Right renal cortex interstitium (tissue), 3 donors: ENCODE measurements around the gene M1AP. TPM values are rescaled to one million over a fixed set of nuclear protein-coding genes. Genes with fewer than 3 reads are reported as not detected.

Source experiments
- DNase-seq, 3 donors: peaks; one replicate each; pipeline ENCODE4 v3.0.0-alpha.2; 2013; ENCODE audit warnings: low read depth in 3 of 3, low spot score in 2 of 3
- polyA plus RNA-seq, 3 donors: library from polyadenylated mRNA; unstranded; fragments of 120-200 nt; gene quantifications; one replicate each; pipeline ENCODE4 v1.2.1, GENCODE V29; 2013; ENCODE audit not compliant: insufficient read length in 3 of 3

The M1AP gene
- polyA plus RNA-seq, 3 donors: 0.57 to 0.72 (median 0.71) TPM

DNA sequence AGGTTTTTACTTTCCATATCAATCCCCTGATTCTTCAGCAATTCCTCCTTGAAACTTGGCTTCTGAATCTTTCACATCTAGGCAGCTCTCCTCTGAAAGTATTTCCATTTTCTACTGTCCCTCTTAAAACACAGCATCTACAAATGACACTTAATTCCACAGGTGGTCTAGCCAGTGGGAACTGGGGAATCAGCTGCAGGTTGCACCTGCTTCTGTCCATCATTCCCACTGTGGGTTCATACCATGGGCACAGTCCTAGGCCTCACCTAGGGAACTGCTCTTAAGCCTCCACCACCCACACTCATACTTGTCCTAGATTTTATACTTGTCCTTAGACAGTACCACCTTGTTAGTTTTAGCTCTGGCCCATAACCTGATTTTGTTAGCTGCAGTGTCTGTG lies 96.6 kb downstream of the M1AP start:
- no peak for DNase-seq

DNA sequence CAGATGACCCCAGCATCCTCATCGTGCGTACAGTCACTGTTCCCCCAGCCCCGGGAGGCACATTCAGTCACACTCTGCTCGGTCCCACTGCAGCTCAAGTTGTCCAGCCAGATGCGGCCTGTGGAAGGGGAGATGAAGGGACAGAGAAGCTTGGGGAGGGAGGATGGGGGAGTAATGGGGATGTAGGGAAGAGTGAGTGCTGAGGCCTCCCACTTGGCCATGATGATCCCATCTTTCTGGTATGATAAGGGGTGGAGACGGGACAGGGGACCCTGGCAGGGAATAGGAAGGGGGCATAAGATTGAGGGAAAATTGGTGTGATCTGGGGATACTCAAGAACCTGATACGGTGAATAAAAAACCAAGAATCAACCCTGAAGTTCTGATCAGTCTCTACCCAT lies 97.9 kb downstream of the M1AP start:
- no peak for DNase-seq

DNA sequence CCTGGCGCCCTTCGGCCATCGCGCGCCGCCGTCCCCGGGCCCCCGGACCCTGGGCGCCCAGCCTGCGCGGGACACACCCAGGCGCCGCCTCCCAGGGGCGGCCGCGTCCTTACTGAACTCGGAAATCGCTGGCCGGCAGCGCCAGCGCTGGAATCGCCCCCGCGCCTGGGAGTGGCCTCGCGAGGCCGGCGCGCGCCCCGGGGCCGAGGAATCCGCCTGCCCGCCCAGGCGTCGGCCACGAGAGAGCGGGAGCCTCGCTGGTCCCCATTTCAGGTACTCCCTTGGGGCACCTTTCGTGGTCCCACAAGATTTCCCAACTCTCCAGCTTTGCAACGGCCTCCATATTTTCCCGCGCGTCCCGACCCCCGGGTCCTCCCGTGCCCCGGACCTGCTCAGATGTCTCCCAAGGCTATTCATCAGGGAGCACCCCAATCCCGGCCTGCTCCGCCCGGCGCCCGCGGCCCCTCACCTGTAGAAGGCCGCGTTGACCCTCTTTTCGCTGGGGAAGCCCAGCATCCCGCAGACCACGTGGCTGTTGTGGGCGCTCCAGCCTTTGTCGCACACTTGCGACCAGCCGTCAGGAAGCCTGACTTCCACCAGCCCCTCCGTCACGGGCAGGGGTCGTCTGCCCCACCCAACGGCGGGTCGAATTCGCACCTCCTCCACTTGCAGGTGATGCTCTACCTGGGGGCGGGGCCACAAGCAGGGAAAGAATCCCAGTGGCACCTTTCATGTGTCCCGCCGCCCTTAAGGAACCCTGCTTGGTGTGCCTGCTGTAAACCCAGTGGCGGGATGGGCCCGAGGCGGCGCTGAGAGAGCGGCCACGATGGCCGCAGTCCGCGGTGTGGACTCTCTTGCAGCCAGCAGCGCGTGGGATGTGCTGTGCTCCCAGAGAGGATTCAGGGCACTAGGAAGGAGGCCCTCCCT lies 99.0 kb downstream of the M1AP start:
- DNase-seq: no peak

DNA sequence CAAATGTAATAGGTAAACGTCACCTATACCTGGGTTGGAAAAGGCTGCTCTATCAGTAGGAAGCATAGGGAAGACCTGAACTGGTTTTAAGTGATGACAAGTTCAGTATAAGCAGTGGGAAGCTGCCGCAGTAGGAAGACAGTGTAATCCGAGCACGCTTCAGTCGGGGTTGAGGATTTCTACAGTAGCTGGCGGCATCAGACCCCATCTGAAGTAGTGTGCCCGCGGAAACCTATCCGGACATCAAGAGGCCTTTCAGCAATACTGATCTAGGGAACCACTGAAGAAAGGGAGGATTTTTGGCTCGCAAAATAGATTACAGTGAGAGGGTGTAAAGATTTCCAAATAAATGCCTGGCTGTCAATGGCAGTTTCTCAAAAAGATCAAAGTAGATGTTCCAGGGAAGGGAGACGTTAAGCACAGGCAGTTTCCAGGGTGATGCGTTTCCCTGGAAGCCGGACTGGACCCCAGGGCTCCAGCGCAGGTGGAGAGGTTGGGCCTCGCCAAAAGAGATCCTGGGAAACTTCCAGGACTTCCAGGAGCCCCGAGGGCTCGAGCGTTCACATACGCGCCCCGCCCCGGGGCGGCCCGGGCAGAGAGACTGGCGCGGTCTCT lies 99.7 kb downstream of the M1AP start:
- no peak for DNase-seq

DNA sequence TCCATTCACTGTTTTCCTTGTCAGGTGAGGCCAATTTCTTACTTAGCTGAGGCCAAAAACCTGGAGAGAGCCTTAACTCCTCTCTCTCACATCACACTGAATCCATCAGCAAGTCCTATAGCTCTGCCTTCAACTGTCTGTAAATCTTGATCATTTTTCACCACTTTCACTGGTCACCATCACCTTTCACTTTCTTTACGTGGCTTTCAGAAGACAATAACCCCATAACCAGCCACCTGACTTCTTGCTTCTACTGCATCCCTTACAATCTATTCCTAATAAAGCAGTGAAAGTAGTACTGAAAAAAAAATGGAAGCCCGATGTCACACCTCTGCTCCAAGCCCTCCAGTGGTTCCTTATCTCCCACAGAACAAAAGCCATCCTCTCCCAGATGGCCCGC lies 102.1 kb downstream of the M1AP start:
- no peak for DNase-seq

DNA sequence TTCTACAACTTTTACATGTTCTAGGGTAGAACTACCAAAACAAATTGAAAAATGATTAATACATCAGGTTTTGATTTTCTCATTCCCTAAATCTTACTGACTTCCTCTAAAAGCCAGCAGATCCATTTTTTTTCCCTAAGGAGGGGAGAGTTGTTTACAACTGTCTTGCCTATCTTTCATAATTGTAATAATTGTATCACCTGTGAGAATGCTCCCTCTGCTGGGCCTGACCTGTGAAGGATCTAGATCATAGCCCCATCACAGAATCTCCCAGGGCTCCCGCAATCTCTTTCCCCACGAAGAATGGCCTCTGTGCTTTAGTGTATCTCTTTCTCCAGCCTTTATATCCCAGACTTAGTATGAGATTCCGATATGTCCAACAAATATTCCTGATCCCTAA lies 103.5 kb downstream of the M1AP start:
- no peak for DNase-seq

DNA sequence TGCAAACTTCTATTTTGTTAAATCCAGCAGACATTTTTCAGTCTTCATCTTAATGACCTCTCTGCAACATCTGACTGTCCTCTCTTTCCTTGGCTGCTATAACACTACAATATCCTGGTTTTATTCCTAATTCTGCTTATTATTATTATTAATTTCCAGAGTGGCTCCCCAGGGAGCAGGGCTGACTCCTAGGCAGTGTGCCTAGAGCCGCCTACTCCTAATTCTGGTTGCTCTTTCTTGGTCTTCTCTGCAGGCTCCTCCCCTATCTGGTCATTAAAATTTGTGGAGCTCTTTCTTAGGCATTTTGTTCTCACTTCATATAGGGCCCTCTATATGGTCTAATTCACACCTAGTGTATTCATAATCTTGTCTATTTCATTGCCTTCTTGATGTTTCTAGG lies 105.2 kb downstream of the M1AP start:
- DNase-seq: no peak

DNA sequence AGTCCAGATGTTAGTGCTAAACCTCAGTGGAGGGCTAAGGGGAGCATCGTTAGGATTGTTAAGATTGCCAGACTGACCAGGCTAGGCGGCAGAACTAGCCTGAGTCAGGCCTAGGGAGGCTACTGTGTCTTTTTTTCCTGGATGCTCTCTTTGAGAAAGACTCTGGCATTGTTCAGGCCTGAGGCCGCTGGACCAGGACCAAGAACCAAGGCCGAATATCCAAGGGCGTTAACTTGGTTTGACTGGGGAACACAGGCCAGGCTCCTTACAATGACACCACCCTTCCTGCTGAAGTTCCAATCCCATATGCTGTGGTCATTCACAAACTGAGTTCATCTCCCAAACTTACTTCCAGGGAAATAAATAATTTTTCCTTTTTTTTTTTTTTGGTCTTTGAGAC lies 107.8 kb downstream of the M1AP start:
- DNase-seq: no peak

DNA sequence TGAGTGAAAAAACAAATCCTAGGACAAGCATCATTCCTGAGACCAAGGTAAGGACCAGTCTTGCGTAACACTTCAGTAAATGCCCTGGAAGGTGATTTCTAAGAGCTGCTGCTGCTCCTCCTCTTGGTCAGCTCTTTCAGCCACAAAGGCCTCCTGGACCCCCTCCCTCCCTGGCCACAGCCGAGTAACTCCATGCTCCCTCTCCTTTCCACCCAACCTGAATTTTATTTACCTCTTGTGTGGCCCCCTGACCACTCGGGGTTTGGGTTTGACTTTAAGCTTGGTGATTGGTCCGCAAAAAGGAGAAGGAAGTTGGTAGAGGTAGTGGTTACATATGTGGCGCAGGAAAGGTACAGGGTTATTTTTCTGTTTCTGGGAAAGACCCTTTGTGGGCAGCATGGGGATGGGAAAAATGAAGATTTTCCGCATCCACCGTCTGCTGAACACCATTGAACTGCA lies 109.2 kb downstream of the M1AP start:
- no peak for DNase-seq

DNA sequence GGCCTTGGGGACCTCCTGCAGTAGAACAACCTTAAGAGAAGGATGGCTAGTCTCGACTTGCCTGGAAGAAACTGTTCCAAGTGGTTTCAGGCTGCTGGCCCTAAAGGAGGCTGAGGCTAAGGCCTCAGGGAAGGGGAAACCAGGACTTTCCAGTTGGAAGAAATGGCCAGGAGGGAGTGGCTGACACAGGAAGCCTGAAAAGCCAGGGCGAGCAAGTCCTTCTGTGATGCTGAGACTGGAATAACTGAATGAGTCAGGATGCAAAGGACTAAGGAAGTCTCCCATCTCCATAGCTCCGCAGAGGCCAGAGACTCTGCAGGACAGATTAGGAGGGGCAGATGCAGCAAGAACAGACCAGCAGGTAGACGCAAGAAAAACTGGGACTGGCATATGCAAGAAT lies 111.0 kb downstream of the M1AP start:
- no peak for DNase-seq

DNA sequence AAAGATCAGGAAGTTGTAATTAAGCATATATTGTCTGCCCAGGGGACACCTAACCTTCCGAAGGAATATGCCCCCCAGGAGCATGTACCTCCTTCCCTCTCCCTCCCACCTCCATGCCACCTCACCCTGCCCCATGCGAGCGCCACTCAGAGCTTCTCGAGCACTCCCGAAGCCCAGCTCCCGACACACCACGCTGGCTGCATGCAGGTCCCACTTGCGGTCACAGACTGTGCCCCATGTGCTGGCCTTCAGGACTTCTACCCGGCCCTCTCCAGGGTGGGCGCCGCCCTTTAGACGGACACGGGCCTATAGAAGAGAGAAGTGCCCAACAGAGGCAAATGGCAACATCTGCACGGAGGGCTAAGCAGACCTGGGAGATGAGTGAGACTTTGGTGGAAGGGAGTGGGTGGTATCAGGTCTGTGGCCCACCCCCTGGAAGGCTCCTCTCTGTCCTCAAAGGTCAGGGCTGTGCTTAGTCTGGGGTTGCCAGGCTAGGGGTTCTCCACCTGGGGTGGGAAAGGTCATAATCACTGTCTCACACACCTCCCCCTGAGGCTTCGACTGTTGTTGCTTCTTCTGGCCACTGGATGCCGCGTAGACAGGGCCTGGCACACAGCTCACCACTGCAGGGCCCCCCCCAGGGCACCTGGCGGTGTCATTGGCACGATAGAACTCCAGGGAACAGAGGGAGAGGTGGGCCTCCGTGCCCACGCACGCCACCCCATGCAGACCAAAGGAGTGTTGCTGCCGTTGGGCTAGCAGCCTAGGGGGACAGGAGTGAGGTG lies 111.8 kb downstream of the M1AP start:
- DNase-seq: no peak

DNA sequence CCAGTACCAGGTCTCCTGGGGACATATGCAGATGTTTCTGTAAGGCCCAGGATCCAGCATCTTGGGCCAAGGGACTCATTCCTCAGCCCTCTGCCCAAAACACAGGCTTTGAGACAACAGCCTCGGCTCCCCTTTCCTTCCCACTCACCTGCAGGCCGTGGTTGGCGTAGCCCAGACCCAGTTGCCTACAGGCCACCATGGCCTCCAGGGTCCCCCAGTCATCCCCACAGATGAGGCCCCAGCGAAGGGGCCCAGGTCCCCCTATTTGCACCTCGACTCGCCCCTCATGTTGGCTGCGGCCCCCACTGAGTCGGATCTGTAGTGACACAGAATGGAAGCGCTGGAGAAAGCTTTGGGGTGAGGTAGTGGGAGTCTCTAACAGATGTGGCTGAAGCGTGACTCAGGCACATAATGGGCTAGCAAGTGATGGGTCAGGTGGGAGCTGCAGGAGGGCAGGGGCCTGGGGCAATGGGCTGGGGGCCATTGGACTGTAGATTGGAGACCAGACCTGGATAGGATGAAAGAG lies 112.6 kb downstream of the M1AP start:
- DNase-seq: no peak

DNA sequence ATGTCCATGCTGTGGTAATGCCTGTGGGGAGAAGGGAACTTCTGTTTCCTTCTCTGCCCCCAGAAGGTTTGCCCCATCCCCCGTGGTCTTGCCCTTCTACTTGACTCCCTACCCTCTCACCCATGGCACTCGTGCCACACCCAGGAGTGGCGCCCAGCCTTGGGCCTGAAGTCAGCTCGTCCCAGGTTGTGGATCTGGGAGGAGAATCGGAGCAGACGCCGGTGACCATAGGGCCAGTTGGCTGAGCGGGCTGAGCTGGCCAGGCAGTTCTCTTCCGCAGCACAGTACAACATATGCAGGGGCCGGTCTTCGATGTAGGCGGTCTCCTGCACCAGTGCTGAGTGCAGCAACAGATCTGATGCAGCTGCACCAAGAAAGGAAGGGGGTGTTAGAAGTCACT lies 113.7 kb downstream of the M1AP start:
- no peak for DNase-seq

DNA sequence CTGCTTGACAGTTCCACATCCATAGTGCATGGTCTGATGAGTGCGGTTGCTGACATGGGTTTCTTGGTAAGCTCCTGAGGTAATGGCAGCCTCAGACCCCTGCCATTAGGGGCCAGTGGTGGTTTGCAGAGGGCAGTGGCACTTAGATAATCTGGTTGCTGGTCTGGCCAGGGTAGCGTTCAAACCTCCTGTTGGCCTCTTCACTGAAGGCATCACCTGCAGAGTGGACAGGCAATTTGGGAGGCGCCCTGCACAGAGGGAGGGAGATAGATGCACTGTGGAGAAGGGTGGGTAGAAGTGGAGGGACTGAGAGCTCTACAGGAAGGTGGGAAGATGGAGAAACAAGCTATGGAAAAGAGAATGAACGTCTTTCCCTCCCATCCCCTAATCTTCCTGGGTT lies 114.7 kb downstream of the M1AP start:
- no peak for DNase-seq

DNA sequence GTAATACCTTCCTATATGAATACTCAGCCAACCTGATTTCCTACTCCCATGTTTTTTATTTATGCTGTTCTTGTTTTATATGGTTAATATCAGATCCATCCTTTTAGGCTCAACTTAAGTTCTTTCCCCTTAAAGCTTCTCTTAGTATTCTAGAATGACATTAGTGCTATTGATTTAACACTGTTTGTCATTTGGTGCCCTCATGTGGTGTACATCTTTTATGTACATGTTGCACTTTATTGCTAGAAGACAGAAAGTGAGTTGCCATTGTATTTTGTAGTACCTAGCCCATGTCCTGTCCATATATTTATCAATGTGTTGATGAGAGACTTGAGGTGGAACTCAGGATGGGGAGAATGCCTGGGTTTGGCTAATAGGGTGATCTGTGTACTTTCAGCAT lies 115.9 kb downstream of the M1AP start:
- no peak for DNase-seq

DNA sequence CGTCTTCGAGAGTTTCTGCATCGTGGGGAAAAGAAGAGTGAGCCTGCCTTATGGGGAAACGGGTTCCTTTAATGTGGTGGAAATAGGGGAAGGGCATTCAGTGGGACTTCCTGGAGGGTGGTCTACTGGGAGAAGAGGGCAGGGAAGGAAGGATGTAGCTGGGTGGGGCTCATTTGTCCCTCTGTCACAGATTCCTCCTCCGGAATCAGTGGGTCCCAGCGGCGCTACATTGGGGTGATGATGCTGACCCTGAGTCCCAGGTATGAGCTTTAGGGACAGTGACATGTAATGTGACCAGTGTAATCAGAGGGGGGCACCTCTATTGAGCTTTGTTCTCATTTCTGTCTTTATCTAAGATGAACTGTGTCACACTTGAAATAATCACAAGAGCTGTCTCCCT lies 116.5 kb downstream of the M1AP start:
- DNase-seq: no peak

DNA sequence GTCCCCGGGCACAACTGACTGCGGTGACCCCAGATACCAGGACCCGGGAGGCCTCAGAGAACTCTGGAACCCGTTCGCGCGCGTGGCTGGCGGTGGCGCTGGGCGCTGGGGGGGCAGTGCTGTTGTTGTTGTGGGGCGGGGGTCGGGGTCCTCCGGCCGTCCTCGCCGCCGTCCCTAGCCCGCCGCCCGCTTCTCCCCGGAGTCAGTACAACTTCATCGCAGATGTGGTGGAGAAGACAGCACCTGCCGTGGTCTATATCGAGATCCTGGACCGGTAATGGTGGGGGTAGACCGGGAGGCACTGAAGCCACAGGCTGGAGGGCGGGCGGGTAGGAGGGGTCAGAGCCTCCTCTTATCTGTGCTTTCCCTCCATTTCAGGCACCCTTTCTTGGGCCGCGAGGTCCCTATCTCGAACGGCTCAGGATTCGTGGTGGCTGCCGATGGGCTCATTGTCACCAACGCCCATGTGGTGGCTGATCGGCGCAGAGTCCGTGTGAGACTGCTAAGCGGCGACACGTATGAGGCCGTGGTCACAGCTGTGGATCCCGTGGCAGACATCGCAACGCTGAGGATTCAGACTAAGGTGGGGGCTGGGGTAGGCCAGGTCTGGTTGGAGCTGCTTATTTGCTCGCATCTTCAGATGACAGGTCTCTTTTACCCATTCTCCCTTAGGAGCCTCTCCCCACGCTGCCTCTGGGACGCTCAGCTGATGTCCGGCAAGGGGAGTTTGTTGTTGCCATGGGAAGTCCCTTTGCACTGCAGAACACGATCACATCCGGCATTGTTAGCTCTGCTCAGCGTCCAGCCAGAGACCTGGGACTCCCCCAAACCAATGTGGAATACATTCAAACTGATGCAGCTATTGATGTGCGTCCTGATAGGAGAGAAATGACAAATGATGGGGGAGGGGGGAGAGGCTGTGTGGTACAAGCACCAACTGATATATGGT lies 117.6 kb downstream of the M1AP start:
- DNase-seq: no peak

DNA sequence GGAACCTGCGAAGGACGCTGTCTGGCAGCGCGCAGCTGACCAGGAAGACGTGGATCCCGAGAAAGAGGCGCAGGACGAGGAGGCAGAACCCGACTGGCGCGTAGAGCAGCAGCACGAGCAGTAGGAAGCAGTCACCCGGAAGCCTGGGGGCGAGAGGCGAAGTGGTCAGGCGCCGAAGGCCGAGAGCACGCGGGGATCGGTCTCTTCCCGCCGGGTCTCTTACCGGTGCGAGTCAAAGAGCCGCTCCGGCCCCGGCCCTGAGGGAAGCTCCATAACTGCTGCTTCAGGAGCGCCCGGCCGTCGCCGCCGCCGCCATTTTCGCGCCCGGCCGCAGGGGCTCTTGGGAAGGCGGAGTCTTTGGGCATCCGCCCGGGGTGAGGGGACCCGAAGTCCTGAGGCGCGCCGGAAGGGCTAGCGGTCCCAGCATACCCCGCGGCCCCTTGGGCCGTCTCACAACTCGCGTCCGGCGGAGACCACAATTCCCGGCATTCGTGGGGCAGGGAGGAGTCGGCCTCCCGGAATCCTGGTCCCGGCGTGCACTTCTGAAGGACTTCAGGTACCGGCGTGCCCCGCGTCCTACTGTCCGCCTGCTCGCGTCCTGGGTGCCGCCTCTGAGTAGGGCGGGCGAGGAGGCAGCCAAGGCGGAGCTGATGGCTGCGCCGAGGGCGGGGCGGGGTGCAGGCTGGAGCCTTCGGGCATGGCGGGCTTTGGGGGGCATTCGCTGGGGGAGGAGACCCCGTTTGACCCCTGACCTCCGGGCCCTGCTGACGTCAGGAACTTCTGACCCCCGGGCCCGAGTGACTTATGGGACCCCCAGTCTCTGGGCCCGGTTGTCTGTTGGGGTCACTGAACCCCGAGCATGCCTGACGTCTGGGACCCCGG lies 118.5 kb downstream of the M1AP start, which contains the start of the genes AUP1 and HTRA2:
AUP1 (minus strand) TSS at position 350 of the 882 bp plus-strand sequence; CDS start at position 273, 77 bp downstream.
HTRA2 (plus strand) TSS at position 577 of the 882 bp plus-strand sequence; CDS start at position 651, 74 bp downstream.
- peak; percentile 92 to 98 (median 95) for DNase-seq
